ENCODE results near the gene RAPGEF3.

RAPGEF3 gene

GRCh38 chr12:47755655-47756562, 2.8 kb downstream of the RAPGEF3 start:
- DNase-seq, result no peak

GRCh38 chr12:47754881-47755280, 3.8 kb downstream of the RAPGEF3 start:
- no peak for DNase-seq

- no peak for DNase-seq
These were observed 4.6 kb downstream of the RAPGEF3 start for GRCh38 chr12:47754126-47754525.

GRCh38 chr12:47753021-47754001, 5.4 kb downstream of the RAPGEF3 start:
- DNase-seq, result no peak

- no peak for DNase-seq
These were observed 6.1 kb downstream of the RAPGEF3 start for GRCh38 chr12:47752552-47752951.

GRCh38 chr12:47752121-47752520, 6.6 kb downstream of the RAPGEF3 start:
- DNase-seq, result no peak

- no peak for DNase-seq
These were observed 7.1 kb downstream of the RAPGEF3 start for GRCh38 chr12:47751561-47751960.

GRCh38 chr12:47750916-47751470, 7.7 kb downstream of the RAPGEF3 start:
- DNase-seq, result no peak

GRCh38 chr12:47750229-47750798, 8.4 kb downstream of the RAPGEF3 start:
- DNase-seq, result no peak

GRCh38 chr12:47748899-47749298, 9.8 kb downstream of the RAPGEF3 start:
- DNase-seq, result no peak

- DNase-seq, result no peak
These were observed 10.2 kb downstream of the RAPGEF3 start for GRCh38 chr12:47748507-47748828.

GRCh38 chr12:47747596-47748506, 10.8 kb downstream of the RAPGEF3 start:
- no peak for DNase-seq

GRCh38 chr12:47747126-47747525, 11.6 kb downstream of the RAPGEF3 start:
- DNase-seq, result no peak

GRCh38 chr12:47746523-47746922, 12.2 kb downstream of the RAPGEF3 start:
- no peak for DNase-seq

- DNase-seq, result no peak
These were observed 12.6 kb downstream of the RAPGEF3 start for GRCh38 chr12:47746073-47746472.

GRCh38 chr12:47745485-47746041, 13.1 kb downstream of the RAPGEF3 start:
- no peak for DNase-seq

- no peak for DNase-seq
These were observed 13.8 kb downstream of the RAPGEF3 start for GRCh38 chr12:47744778-47745436.

- no peak for DNase-seq
These were observed 14.6 kb downstream of the RAPGEF3 start for GRCh38 chr12:47744005-47744651.

- no peak for DNase-seq
These were observed 15.3 kb downstream of the RAPGEF3 start for GRCh38 chr12:47743311-47743860.

- no peak for DNase-seq
These were observed 16.3 kb downstream of the RAPGEF3 start for GRCh38 chr12:47742253-47742825.
